NOMO-1 treated with DMSO at 0.1 percent for 48 hours (cell line): ENCODE results near the gene GPR6.

Experiments used
- DNase-seq: peaks from one replicate; lab custom pipeline; 2025; ENCODE audit not compliant: unreplicated experiment; lab: John Stamatoyannopoulos, UW

Gene GPR6, protein sequence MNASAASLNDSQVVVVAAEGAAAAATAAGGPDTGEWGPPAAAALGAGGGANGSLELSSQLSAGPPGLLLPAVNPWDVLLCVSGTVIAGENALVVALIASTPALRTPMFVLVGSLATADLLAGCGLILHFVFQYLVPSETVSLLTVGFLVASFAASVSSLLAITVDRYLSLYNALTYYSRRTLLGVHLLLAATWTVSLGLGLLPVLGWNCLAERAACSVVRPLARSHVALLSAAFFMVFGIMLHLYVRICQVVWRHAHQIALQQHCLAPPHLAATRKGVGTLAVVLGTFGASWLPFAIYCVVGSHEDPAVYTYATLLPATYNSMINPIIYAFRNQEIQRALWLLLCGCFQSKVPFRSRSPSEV

DNA sequence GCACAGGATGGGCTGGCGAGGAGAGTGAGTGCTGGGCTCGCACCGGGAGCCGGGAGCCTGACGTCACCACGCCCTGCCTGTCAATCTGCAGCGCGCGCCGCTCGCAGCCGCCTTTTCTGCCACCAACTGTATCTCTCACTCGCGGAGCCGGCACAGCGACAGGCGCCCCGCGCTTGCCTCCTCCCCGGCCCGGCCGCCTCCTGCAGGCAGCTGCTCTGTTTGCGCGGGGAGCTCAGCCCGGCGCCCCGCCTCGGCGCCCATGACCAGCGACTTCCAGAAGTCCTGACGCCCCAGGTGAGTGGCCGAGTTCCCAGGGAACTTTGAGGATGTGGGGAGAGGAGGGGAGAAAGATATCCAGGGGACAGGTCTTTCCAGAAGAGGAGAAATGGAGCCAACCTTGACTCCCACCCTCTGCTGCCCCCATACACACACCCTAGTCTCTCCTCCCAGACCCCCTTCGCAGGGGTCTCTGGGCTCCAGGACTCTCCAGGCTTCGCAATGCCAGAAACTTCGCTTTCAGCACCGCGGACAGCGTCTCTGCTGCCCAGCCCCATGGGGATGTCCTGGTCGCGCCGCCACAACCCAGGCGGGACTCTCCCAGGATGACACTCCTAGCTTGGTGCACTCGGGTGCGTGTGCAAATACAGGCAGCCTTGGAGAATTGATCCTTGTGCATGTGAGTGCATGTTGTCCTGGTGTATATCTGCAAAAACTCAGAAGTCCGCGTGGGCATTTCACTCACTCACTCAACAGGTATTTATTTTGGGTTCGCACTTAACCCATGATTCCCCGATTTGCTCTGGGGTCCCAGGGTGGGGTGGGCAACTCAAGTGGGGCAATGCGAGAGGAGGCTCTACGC lies at the start of gene GPR6:
TSS of gene GPR6 (plus strand) at position 138 of the 859 bp plus-strand sequence. CDS start 802 bp downstream, outside the sequence.
- DNase-seq, result peak; percentile 6

DNA sequence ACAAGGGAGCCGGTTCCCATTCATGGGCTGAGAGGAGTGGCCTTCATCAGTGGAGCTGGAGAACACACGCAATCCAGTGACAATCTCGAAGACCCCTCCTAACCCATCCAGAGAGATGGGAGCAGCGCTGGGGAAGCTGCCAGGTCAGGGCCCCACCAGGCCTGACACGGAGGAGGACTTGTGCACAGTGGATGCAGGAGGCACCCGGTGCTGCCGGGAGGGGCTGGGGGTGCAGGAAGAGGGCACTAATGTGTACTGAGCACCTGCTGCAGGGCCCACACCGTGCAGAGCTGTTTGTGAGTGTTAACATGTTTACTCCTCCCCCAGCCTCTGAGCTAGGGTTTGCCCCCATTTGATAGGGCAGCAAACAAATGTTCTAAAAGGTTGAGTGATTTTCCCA lies 43.8 kb upstream of the GPR6 start:
- DNase-seq, result no peak

DNA sequence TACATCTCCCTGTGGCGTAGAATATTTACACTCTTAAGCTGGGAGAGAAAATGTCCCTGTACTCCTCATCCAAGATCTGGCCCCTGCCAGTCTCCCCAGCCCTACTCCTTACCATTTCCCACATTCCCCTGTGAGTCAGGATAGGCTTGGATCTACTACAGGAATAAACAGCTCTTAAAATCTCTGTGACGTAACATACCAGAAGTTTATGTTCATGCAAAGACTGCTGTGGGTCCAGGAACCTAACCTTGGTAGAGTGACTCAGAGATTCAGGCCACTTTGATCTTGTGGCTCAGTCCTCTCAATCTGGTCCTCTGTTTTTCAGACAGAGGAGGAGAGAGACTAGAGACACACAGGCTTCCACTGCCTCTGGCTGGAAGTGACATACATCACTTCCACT lies 38.5 kb upstream of the GPR6 start:
- DNase-seq, result no peak

DNA sequence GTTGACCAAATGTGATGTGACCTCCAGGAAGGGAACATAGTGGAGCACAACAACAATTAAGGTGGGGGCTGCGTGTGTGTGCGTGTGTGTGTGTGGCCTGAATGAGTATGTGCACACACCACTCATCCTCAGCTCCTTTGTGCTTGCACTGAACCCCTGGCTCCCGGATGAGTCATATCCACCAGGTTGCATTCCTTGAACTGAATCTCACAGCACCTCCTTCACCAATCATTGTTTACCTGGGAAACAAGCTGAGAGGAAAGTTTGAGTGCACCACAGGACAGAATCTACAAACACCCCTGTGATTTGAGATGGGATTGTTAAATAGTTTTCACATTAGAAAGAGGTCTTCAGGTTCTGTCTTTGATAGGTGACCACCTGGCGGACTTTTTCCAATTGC lies 33.7 kb upstream of the GPR6 start:
- DNase-seq, result no peak

DNA sequence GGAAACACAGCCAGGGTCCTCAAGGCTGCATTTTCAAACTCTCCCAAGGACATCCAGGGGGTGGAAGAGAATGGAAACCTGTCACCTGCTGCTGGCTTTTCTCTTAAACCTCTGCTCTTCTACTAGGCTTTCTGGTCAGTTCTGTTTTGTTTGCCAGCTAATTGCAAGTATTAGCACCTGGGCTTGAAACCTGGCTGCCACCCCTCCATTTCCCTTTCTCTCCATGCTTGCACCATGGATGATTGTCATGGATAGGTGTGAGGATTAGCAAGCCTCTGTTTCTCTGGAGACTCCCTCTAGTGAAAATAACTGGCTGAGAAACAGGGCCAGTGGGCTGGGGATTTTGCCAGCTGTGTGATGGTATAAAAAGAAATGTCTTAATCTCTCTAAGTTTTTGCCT lies 33.0 kb upstream of the GPR6 start:
- no peak for DNase-seq

DNA sequence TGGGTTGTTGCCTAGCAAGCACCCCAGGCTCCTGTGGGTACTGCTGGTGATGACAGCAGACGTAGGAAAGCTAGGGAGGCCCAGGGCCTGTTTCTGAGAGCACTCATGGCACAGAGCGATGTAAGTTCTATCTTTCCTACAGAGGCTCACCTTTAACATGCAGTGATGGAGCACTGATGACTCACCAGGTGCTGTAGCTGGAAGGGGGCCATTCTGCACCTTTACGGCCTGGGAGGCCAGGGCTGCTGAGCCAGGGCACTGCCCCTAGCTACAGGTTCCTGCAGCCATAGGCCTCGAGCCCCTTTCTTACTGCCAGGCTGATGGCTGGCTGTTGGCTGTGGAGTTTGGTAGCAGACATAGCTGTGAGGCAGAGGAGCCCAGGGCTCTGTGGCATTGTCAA lies 31.1 kb upstream of the GPR6 start:
- DNase-seq, result no peak

DNA sequence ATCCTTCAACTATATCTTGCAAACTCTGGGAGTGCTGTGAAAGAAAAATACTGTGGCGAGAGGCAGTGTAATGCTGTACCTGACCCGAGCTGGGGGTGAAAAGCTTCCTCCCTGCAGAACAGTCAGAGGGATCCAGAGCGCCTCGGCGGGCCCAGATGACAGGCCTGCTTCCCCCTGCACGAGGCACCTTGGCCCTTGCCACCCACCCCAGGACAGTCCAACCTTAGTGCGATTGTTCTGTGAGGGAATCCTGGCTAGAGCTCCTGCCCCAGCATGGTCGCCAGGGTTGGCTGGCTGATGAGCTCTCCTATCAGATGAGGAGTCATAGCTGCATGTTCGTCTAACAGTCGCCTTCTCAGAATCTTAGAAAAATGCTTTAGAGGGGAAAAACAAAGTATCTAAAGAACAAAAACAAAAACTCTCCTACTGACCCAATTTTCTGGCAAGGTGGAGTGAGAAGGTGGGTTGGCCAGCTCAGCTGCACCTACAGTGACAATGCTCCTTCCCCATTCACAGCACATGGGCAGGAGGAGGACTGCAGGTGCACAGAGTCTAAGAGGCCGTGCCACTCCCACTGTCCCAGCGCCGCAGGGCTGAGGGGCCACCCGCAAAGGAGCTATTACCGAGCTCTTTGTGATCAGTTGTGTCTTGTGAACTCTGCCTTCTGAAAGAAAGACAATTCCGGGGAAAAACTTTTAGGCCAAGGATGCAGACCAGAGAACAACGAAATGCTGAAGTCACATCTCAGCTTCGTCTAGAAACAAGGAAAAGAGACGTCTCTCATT lies 28.6 kb upstream of the GPR6 start:
- no peak for DNase-seq

DNA sequence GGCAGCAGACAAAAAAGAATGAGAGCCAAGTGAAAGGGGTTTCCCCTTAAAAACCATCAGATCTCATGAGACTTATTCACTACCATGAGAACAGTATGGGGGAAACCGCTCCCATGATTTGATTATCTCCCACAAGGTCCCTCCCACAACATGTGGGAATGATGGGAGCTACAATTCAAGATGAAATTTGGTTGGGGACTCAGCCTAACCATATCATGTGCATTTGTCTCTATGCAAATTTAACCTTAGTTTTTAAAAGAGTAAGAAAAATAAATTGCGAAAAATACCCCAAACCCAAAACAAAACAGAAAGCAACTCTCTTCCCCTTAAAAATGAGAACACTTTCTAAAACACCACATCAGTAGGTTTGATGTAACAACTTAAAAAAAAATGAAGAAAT lies 22.6 kb upstream of the GPR6 start:
- DNase-seq, result no peak

DNA sequence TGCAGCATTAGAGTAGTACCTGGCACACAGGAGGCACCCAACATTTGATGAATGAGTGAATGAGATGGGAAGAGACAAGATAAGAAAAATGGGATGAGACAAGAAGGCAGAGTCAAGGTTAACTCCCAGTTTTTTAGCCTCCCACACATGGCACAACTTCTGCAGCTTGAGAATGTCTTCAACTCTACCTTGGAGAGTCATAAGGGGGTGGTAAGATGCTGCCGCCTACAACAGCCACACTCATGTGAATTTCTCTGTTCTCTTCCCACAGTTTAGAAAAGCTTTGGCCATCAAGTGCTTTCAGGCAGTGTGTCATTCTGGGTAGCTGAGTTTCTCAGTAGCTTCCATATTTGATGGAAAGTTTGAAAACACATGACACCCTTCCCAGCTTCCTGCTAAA lies 19.5 kb upstream of the GPR6 start:
- no peak for DNase-seq

DNA sequence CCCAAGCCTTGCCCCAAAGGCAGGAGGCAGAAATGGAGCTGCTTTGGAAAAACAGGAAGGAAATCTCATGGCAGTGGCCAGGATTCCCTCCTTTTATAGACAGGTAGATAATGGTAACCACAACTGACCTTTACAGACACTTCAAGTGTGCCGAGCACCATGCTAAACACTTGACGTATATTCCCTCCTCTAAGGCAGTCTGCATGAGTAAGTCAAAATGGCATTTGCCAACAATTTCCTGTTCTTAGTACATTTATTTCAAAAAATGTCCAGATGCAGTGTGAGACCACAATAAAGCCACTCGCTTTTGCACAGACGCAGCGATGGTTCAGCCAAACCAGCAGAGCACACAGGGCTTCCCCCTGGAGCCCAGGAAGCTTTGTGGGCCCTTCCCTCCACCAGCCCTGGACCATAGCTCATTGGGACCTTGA lies 16.5 kb upstream of the GPR6 start:
- no peak for DNase-seq

DNA sequence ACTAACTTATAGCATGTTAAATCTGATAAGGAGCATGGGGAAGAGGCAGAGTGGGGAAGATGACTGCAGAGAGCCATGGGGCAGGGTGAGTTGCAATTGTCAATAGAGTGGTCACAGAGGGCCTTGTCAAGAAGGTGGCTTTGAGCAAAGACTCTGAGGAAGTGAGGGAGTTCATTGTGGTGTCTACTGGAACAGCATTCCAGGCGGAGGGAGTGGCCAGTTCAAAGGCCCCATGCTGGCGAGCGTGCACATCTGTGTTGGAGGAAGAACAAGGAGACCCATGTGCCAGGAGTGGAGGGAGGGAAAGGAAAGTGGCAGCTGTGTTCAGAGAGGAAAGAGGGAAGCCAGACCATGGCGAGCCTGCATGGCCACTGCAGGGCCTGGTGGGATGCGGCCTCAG lies 15.8 kb upstream of the GPR6 start:
- DNase-seq, result no peak

DNA sequence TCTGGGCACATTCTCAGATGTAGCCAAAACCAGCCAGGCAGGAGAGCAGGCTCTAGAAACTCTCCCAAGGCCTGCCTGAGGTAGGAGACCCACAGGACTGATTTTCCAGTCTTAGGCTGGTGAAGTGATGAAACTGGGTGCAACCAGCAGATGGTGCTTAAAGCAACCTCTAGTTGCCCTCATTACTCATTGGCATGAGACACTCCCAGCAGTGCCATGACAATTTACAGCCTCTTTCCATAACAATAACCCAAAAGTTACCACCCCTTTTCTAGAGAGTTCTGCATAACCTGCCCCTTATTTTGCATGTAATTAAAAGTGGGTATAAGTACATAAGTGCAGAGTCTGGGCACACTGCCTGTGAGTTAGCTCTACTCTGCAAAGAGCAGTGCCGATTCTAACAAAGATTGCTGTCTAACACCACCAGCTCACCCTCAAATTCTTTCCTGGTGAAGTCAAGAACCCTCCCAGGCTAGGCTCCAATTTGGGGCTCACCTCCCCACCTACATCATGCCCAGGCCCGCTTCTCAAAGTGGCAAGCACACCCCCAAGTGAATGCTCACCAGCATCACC lies 14.4 kb upstream of the GPR6 start:
- DNase-seq, result no peak

DNA sequence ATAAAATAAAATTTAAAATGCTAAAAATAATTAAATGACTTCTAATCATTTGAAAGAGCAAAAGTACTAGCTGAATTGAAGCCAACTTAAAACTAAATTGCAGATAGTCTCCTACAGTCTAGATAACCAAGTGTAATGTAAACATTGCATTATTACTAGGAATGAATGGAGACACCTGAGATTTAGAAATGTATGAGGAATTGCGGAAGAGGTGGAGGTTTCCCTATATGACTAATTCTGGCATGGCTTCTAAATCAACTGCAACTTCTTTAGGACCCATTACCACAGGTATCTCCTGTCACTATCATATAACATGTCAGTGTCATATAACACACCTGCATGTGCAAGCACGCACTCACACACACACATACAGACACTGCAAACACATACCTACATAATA lies 13.2 kb upstream of the GPR6 start:
- no peak for DNase-seq

DNA sequence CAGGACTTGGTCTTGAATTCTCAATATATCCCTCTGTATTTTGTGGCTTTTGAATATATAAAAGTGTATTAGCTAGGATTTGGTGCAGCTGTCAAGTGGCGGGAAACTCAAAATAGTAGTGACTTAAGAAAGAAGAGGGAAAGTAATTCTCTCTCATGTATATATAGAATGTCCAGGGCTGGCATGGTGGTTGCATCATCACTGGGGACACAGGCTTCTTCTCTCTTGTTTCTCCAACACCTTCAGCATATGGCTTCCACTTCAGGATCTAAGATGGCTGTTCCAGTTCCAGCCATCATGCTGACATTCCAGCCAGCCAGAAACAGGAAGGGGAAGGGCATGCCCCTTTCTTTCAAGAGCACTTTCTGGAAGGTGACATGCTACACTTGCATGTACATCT lies 11.8 kb upstream of the GPR6 start:
- DNase-seq, result no peak

DNA sequence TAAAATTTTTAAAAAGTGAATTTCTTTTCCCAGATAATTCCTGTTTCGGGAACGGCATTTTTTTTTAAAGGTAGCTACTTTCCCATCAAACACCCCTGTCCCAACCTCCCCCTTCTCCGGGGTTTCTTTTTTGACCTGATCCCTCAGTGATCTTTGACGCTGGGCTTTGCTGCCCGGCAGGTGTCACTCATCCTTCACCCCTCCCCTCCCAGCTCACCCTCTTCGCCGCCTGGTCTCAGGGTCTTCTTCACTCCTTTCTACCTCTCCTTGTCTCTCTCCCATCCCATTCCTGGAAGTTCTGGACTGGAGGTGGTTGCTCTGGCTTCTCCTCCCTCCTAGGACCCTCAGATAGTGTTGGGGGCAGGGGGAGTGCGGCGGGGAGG lies 329 bp upstream of the GPR6 start:
- DNase-seq, result no peak

DNA sequence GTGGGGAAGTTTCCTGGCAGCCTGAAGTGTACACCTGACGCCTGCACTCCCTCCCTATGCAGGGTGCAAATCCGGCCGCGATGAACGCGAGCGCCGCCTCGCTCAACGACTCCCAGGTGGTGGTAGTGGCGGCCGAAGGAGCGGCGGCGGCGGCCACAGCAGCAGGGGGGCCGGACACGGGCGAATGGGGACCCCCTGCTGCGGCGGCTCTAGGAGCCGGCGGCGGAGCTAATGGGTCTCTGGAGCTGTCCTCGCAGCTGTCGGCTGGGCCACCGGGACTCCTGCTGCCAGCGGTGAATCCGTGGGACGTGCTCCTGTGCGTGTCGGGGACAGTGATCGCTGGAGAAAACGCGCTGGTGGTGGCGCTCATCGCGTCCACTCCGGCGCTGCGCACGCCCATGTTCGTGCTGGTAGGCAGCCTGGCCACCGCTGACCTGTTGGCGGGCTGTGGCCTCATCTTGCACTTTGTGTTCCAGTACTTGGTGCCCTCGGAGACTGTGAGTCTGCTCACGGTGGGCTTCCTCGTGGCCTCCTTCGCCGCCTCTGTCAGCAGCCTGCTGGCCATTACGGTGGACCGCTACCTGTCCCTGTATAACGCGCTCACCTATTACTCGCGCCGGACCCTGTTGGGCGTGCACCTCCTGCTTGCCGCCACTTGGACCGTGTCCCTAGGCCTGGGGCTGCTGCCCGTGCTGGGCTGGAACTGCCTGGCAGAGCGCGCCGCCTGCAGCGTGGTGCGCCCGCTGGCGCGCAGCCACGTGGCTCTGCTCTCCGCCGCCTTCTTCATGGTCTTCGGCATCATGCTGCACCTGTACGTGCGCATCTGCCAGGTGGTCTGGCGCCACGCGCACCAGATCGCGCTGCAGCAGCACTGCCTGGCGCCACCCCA lies 1.2 kb downstream of the GPR6 start:
- no peak for DNase-seq

DNA sequence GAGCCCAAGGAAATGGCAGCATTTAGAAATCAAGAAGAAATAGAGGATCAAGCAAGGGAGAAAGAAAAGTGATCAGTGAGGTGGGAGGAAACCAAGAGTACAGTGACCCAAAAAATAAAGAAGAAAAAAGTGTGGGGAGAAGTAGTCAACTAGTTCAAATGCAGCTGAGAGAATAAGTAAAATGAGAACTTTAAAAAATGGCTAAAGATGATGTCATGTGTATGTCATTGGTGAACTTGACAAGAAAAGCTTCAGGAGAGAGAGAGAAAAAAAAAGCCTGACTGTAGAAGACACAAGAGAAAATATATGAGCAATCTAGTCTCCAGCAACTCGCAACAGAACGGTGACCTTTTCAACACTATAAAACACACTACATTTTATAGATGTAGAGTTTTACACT lies 6.3 kb downstream of the GPR6 start:
- DNase-seq, result no peak

DNA sequence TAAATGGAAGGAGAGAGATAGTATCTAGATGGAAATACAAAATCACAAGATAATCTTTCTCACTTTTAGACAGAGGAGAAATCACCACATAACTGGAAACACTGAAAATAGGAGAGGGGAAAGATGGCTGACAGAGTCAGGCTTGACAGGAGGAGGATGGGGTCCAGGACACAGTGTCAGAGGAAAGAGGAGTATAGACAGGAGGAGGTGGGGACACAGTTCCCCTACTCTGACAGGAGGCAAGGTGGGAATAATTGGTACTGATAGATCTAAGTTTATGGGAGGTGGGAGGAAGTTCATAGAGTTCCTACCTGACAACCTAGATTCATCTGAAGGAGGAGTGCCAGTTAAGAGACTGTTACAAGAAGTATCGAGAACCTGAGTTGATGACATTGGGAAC lies 9.1 kb downstream of the GPR6 start:
- no peak for DNase-seq

DNA sequence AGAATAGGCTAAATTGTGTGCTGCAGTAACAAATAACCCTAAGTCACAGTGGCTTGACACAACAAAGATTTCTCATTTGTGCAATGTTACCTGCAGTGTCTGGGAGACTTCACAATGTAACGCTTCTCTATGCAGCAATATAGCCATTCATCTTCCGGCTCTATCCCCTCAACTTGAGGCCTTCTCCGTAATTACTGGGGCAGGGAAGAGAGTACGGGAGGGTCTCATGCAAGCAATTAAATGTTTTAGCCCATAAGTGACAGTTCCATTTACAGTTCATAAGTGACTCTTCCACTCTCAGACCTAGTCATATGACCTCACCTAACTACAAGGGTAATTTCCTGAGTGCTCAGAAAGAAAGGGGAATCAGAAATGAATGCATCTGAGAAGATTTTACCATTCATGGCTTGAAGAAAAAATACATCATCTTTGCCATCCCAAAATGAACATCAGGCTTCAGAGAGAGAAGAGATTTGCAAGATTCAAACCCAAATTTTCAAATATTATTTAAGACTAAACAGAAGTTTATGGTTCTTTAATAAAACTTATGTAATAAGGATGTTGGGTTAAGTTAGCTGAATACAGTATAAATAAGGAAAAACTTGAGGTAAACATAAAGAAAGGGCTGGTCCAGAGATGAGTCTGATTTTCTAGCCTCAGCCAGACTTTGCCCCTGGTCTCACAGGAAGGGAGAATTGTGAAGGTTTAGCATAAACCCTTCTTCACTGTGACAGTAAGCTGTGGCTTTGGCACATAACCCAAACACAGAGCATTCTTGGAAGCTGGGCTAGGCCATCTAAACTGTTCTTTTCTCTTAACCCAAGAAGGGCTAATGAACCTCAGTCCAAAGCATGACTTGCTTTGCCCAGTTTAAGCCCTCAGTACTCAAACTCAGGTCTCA lies 13.3 kb downstream of the GPR6 start:
- no peak for DNase-seq
